SK-N-SH treated with all-trans-retinoic acid at 6 μM for 48 hours (cell line): ENCODE data around the gene BARHL2.

ENCODE experiments used
- ATAC-seq: fragments of 200-7000 bp; cut with Tn5 transposase; 3 replicates; pipeline ENCODE4 v1.9.1; 2020; ENCODE audit warnings: mild to moderate bottlenecking, moderate library complexity
- ARNTL ChIP-seq: fragments of 450-650 bp; formaldehyde crosslinking; IDR thresholded peaks from 2 replicates; pipeline ENCODE4 v1.5.0; 2020; ENCODE audit warnings: low read depth, mild to moderate bottlenecking, moderate library complexity, borderline replicate concordance
- BACH2 ChIP-seq: fragments of 250-450 bp; sonication (Bioruptor Pico); IDR thresholded peaks from 2 replicates; pipeline ENCODE4 v1.9.0; 2021; ENCODE audit warnings: mild to moderate bottlenecking, borderline replicate concordance
- ESRRG ChIP-seq: fragments of 250-450 bp; sonication (Bioruptor Pico); IDR thresholded peaks from 2 replicates; pipeline ENCODE4 v1.6.1; 2021; ENCODE audit warnings: mild to moderate bottlenecking
- GLIS3 ChIP-seq: fragments of 250-450 bp; sonication (Bioruptor Pico); IDR thresholded peaks from 2 replicates; pipeline ENCODE4 v1.5.0; 2020; ENCODE audit warnings: mild to moderate bottlenecking, moderate library complexity
- ISL1 ChIP-seq: fragments of 250-450 bp; sonication (Bioruptor Pico); IDR thresholded peaks from 2 replicates; pipeline ENCODE4 v2.1.2; 2022; ENCODE audit warnings: mild to moderate bottlenecking, moderate library complexity
- OSR1 ChIP-seq: fragments of 250-450 bp; sonication (Bioruptor Pico); IDR thresholded peaks from 2 replicates; pipeline ENCODE4 v1.8.0; 2022; ENCODE audit warnings: moderate library complexity, mild to moderate bottlenecking, inconsistent platforms
- PPARA ChIP-seq: fragments of 250-450 bp; sonication (Bioruptor Pico); IDR thresholded peaks from 2 replicates; pipeline ENCODE4 v1.5.0; 2020; ENCODE audit warnings: mild to moderate bottlenecking, borderline replicate concordance
- SNAI2 ChIP-seq: fragments of 250-450 bp; sonication (Bioruptor Pico); IDR thresholded peaks from 2 replicates; pipeline ENCODE4 v1.5.0; 2020; ENCODE audit warnings: mild to moderate bottlenecking, moderate library complexity
- TCF4 ChIP-seq: fragments of 250-450 bp; sonication (Bioruptor Pico); IDR thresholded peaks from 2 replicates; pipeline ENCODE4 v1.8.0; 2021; ENCODE audit warnings: mild to moderate bottlenecking, moderate library complexity, borderline replicate concordance
- TOX ChIP-seq: fragments of 250-450 bp; sonication (Bioruptor Pico); IDR thresholded peaks from 2 replicates; pipeline ENCODE4 v1.8.0; 2021; ENCODE audit warnings: mild to moderate bottlenecking, moderate library complexity, borderline replicate concordance
- TSHZ2 ChIP-seq: fragments of 250-450 bp; sonication (Bioruptor Pico); IDR thresholded peaks from 2 replicates; pipeline ENCODE4 v1.5.0; 2020; ENCODE audit warnings: mild to moderate bottlenecking, moderate library complexity
- ZC3H10 ChIP-seq: fragments of 250-450 bp; sonication (Bioruptor Pico); IDR thresholded peaks from 2 replicates; pipeline ENCODE4 v1.5.1; 2021; ENCODE audit warnings: mild to moderate bottlenecking, moderate library complexity
- ZFP3 ChIP-seq: fragments of 250-450 bp; sonication (Bioruptor Pico); IDR thresholded peaks from 2 replicates; pipeline ENCODE4 v1.5.0; 2020; ENCODE audit warnings: mild to moderate bottlenecking, moderate library complexity
- ZFP30 ChIP-seq: fragments of 450-650 bp; formaldehyde crosslinking; IDR thresholded peaks from 2 replicates; pipeline ENCODE4 v1.5.0; 2022; ENCODE audit warnings: mild to moderate bottlenecking, moderate library complexity
- ZNF565 ChIP-seq: fragments of 450-650 bp; formaldehyde crosslinking; conservative IDR thresholded peaks from 2 replicates; pipeline ENCODE4 v1.5.0; 2020; ENCODE audit warnings: low read depth, mild to moderate bottlenecking, moderate library complexity
- ZNF70 ChIP-seq: fragments of 450-650 bp; formaldehyde crosslinking; IDR thresholded peaks from 2 replicates; pipeline ENCODE4 v1.5.0; 2020; ENCODE audit warnings: mild to moderate bottlenecking, moderate library complexity
- ZNF8 ChIP-seq: fragments of 450-650 bp; formaldehyde crosslinking; IDR thresholded peaks from 2 replicates; pipeline ENCODE4 v1.5.0; 2020; ENCODE audit warnings: mild to moderate bottlenecking, moderate library complexity
- TF ChIP-seq, protein P1 (sequence below): fragments of 250-450 bp; sonication (Bioruptor Pico); IDR thresholded peaks from 2 replicates; pipeline ENCODE4 v1.5.1; 2021; ENCODE audit warnings: mild to moderate bottlenecking, moderate library complexity
- TF ChIP-seq, protein P2 (sequence below): fragments of 250-450 bp; sonication (Bioruptor Pico); IDR thresholded peaks from 2 replicates; pipeline ENCODE4 v1.8.0; 2021; ENCODE audit warnings: low read depth, mild to moderate bottlenecking, moderate library complexity, borderline replicate concordance
- TF ChIP-seq, protein P3 (sequence below): fragments of 250-450 bp; sonication (Bioruptor Pico); IDR thresholded peaks from 2 replicates; pipeline ENCODE4 v1.5.1; 2020; ENCODE audit warnings: low read depth, mild to moderate bottlenecking, moderate library complexity

Gene BARHL2

GRCh38 chr1:90727917-90728501, 10.9 kb upstream of the BARHL2 start:
- no peak for ATAC-seq
- TF ChIP-seq ISL1 (CRISPR knock-in tag) (no peak), ZNF565 (no peak), ESRRG (CRISPR knock-in tag) (no peak), BACH2 (CRISPR knock-in tag) (no peak), SNAI2 (CRISPR knock-in tag) (no peak), GLIS3 (CRISPR knock-in tag) (no peak), ZNF8 (no peak), ZFP3 (CRISPR knock-in tag) (no peak), ZC3H10 (no peak), ZNF70 (no peak), ZFP30 (CRISPR knock-in tag) (no peak), OSR1 (CRISPR knock-in tag) (no peak), ARNTL (CRISPR knock-in tag) (no peak)
- TF ChIP-seq, protein P1, sequence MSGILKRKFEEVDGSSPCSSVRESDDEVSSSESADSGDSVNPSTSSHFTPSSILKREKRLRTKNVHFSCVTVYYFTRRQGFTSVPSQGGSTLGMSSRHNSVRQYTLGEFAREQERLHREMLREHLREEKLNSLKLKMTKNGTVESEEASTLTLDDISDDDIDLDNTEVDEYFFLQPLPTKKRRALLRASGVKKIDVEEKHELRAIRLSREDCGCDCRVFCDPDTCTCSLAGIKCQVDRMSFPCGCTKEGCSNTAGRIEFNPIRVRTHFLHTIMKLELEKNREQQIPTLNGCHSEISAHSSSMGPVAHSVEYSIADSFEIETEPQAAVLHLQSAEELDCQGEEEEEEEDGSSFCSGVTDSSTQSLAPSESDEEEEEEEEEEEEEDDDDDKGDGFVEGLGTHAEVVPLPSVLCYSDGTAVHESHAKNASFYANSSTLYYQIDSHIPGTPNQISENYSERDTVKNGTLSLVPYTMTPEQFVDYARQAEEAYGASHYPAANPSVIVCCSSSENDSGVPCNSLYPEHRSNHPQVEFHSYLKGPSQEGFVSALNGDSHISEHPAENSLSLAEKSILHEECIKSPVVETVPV (CRISPR knock-in tag), result no peak

- no peak for ATAC-seq
These were observed 9.9 kb upstream of the BARHL2 start for GRCh38 chr1:90726986-90727480.

DNA sequence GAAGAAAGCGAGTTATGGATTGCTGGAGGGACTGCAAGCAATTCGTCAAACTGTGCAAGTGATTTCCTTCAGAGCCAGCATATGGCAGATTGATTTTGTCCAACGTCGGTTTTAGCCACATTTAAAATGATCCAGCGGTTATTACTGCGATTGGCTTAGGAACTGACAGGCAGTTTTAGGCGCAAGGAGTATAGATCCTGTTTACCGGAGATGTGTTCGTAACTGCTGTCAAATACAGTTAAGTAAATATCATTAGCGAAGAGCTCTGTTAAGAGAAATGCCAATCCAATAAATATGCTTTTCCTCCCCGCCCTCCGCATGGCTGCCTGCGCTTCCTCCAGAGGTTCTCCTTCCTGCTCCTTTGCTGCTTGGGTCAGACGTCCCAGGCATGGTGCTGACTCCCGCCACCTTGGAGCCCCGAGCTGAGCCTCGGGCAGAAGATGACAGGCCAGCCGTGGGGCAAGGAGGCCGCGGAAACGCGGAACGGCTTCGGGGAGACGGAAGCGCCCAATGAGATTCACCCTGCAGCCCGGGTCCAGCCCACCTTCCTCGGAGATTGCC, 9.4 kb upstream of the BARHL2 start:
- no peak for ATAC-seq
- TF ChIP-seq, protein P2, sequence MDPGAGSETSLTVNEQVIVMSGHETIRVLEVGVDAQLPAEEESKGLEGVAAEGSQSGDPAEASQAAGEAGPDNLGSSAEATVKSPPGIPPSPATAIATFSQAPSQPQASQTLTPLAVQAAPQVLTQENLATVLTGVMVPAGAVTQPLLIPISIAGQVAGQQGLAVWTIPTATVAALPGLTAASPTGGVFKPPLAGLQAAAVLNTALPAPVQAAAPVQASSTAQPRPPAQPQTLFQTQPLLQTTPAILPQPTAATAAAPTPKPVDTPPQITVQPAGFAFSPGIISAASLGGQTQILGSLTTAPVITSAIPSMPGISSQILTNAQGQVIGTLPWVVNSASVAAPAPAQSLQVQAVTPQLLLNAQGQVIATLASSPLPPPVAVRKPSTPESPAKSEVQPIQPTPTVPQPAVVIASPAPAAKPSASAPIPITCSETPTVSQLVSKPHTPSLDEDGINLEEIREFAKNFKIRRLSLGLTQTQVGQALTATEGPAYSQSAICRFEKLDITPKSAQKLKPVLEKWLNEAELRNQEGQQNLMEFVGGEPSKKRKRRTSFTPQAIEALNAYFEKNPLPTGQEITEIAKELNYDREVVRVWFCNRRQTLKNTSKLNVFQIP, result no peak
- no peak for TF ChIP-seq TSHZ2 (CRISPR knock-in tag)
- TF ChIP-seq ESRRG (CRISPR knock-in tag), result no peak
- TF ChIP-seq, protein P3, sequence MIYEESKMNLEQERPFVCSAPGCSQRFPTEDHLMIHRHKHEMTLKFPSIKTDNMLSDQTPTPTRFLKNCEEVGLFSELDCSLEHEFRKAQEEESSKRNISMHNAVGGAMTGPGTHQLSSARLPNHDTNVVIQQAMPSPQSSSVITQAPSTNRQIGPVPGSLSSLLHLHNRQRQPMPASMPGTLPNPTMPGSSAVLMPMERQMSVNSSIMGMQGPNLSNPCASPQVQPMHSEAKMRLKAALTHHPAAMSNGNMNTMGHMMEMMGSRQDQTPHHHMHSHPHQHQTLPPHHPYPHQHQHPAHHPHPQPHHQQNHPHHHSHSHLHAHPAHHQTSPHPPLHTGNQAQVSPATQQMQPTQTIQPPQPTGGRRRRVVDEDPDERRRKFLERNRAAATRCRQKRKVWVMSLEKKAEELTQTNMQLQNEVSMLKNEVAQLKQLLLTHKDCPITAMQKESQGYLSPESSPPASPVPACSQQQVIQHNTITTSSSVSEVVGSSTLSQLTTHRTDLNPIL (CRISPR knock-in tag), result no peak
- TF ChIP-seq OSR1 (CRISPR knock-in tag), result no peak
- no peak for TF ChIP-seq SNAI2 (CRISPR knock-in tag)
- TF ChIP-seq ZC3H10, result no peak
- TF ChIP-seq TOX, result no peak
- TF ChIP-seq, all 23 proteins: peak for 0

More at GRCh38 chr1:90726986-90727480, 9.9 kb upstream of the BARHL2 start:
- TF ChIP-seq ZFP30 (CRISPR knock-in tag) (no peak), ZNF565 (no peak), ZFP3 (CRISPR knock-in tag) (no peak), TOX (no peak), ISL1 (CRISPR knock-in tag) (no peak), ARNTL (CRISPR knock-in tag) (no peak), TCF4 (CRISPR knock-in tag) (no peak), TSHZ2 (CRISPR knock-in tag) (no peak), ZC3H10 (no peak), SNAI2 (CRISPR knock-in tag) (no peak), ZNF8 (no peak), PPARA (CRISPR knock-in tag) (no peak), ZNF70 (no peak), BACH2 (CRISPR knock-in tag) (no peak)
- TF ChIP-seq, protein P3 (CRISPR knock-in tag), result no peak
